GM23248 (cell line): ENCODE data around the gene FRMPD4. TPM values are rescaled to one million over a fixed set of nuclear protein-coding genes. Genes with fewer than 3 reads are reported as not detected.

Source experiments
- DNase-seq: peaks from one replicate; pipeline ENCODE4 v3.0.0-alpha.2; 2015
- H2AFZ ChIP-seq: fragments of 200-600 bp; sonication (generic); 2 replicates; pipeline ENCODE4 v1.6.1; 2016; ENCODE audit warnings: antibody characterized with exemption
- H3F3A ChIP-seq: fragments of 200-600 bp; sonication (generic); 2 replicates; pipeline ENCODE4 v1.6.1; 2016; ENCODE audit warnings: mild to moderate bottlenecking, antibody characterized with exemption, mixed run types; ENCODE audit not compliant: insufficient read depth
- H3K27ac ChIP-seq: fragments of 200-600 bp; sonication (generic); 2 replicates; pipeline ENCODE4 v1.5.1; 2016; ENCODE audit warnings: mild to moderate bottlenecking
- H3K27me3 ChIP-seq: fragments of 200-600 bp; sonication (generic); replicated peaks from 2 replicates; pipeline ENCODE4 v1.6.1; 2016; ENCODE audit warnings: mild to moderate bottlenecking; ENCODE audit not compliant: insufficient read depth
- H3K36me3 ChIP-seq: fragments of 200-600 bp; sonication (generic); 2 replicates; pipeline ENCODE4 v1.6.1; 2016; ENCODE audit warnings: low read depth, mild to moderate bottlenecking
- H3K4me1 ChIP-seq: fragments of 200-600 bp; sonication (generic); 2 replicates; pipeline ENCODE4 v1.6.1; 2016; ENCODE audit warnings: mild to moderate bottlenecking; ENCODE audit not compliant: insufficient read depth
- H3K4me2 ChIP-seq: fragments of 200-600 bp; sonication (generic); one replicate; pipeline ENCODE4 v1.6.1; 2016; ENCODE audit warnings: mild to moderate bottlenecking; ENCODE audit not compliant: unreplicated experiment
- H3K4me3 ChIP-seq: fragments of 200-600 bp; sonication (generic); 2 replicates; pipeline ENCODE4 v1.5.1; 2016; ENCODE audit warnings: mild to moderate bottlenecking
- H3K79me2 ChIP-seq: fragments of 200-600 bp; sonication (generic); 2 replicates; pipeline ENCODE4 v1.6.1; 2016; ENCODE audit warnings: mild to moderate bottlenecking; ENCODE audit not compliant: insufficient read depth
- H3K9ac ChIP-seq: fragments of 200-600 bp; sonication (generic); 2 replicates; pipeline ENCODE4 v1.6.1; 2016; ENCODE audit warnings: mild to moderate bottlenecking
- H3K9me2 ChIP-seq: fragments of 200-600 bp; sonication (generic); 2 replicates; pipeline ENCODE4 v1.6.1; 2016; ENCODE audit warnings: mixed run types, mild to moderate bottlenecking, moderate library complexity; ENCODE audit not compliant: insufficient read depth
- H3K9me3 ChIP-seq: fragments of 200-600 bp; sonication (generic); one replicate; pipeline ENCODE4 v1.6.1; 2017; ENCODE audit warnings: low read depth
- H4K20me1 ChIP-seq: fragments of 200-600 bp; sonication (generic); 2 replicates; pipeline ENCODE4 v1.6.0; 2016; ENCODE audit not compliant: insufficient read depth
- EZH2 ChIP-seq: fragments of 200-600 bp; sonication (generic); IDR thresholded peaks from 2 replicates; pipeline ENCODE4 v1.6.1; 2018; ENCODE audit warnings: antibody characterized with exemption, mild to moderate bottlenecking; ENCODE audit not compliant: insufficient read depth, poor library complexity, severe bottlenecking
- EZH2phosphoT487 ChIP-seq: fragments of 200-600 bp; sonication (generic); IDR thresholded peaks from 2 replicates; pipeline ENCODE4 v1.6.1; 2018; ENCODE audit warnings: antibody characterized with exemption, moderate library complexity, mild to moderate bottlenecking, low read depth; ENCODE audit not compliant: insufficient read depth
- WGBS, 2 experiments: methylation state at CpG; one replicate each; pipeline ENCODE4 v1.1.6; 2015 to 2017; ENCODE audit warnings: low lambda C conversion rate in 2 of 2, low coverage in 1 of 2; ENCODE audit errors: missing lambda C conversion rate in 2 of 2; 5-methylcytosine and 5-hydroxymethylcytosine counted together
- in situ Hi-C: fragments of 300-500 bp; cut with MboI; formaldehyde crosslinking; loops from 2 replicates; pipeline ENCODE4 v1.15.0; 2020
- polyA plus RNA-seq: library from polyadenylated mRNA; unstranded; fragments of >200 nt; fragmentation: Nextera tagmentation; extraction: Ambion mirVana; gene quantifications from 2 replicates; pipeline ENCODE4 v1.2.1, GENCODE V29; 2016
- total RNA-seq: library from RNA; depleted of rRNA; stranded (reverse); fragments of >200 nt; shearing (Covaris generic); gene quantifications from 2 replicates; pipeline ENCODE4 v1.2.3, GENCODE V29; 2014

FRMPD4 gene
- total and polyA plus RNA-seq, 2 experiments from 2014 or later = 0.04 TPM; not detected in 1

DNA sequence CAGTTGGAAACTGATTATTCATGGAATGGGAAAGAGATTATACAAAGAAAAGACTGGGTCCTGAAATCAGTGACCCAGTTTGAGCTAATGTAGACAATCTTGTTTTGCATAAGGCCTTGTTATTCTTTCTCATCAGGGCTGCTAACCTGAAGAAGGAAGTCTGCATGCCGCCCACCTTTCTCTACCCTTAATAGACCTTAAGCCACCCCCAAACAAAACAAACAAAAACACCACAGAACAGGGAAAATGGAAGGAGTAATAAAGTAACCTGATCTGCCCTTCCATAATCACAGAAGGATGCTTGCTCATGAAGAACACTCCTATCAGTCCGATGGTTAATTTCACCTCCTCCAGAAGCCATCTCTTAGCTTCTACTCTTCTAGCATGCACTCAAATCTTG is 288.1 kb downstream of the FRMPD4 start:
- H3K4me1 ChIP-seq = no peaks in the 10 kb centered on the region
- no peaks in the 10 kb centered on the region for H3K27me3 ChIP-seq
- no peak overlapping the region for H3K4me2 ChIP-seq
- no peaks in the 10 kb centered on the region for H3K36me3 ChIP-seq
- H3K79me2 ChIP-seq = no peaks in the 10 kb centered on the region
- no peaks in the 10 kb centered on the region for H4K20me1 ChIP-seq
- DNase-seq = no peak
- no peak overlapping the region for H2AFZ ChIP-seq
- TF ChIP-seq EZH2phosphoT487 (no peak), EZH2 (no peak)
- 15 to 34% methylated on average over 2 of the region's 2 CpGs for WGBS, 2 experiments
- no peak overlapping the region for H3K27ac ChIP-seq
- in situ Hi-C loops = no loop called here
- no peaks in the 10 kb centered on the region for H3K9me2 ChIP-seq
- H3F3A ChIP-seq = no peaks in the 10 kb centered on the region
- no peaks in the 10 kb centered on the region for H3K9me3 ChIP-seq
- no peak overlapping the region for H3K9ac ChIP-seq
- no peak overlapping the region for H3K4me3 ChIP-seq

DNA sequence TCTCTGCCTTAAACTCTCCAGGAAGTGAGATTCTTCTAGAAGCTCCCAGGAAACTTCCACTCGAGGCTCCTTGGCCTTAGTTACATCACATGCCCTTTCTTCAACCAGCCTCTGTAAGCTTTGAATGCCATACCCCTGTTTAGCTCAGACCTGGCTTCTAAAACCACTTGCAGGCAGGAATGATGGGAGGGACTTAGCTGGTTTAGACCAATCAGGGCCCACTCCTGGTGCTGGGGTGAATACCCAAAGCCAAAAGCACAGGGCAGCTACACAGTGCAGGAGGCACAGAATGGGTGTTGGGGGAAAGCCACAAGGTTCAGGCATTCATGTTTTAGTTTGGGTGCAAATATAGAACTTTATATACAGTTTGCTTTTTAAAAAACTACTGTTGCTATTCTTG is 296.2 kb downstream of the FRMPD4 start:
- H3K36me3 ChIP-seq = no peaks in the 10 kb centered on the region
- no peak overlapping the region for H3K4me2 ChIP-seq
- no peaks in the 10 kb centered on the region for H4K20me1 ChIP-seq
- H2AFZ ChIP-seq = no peak overlapping the region
- TF ChIP-seq EZH2phosphoT487 (no peak), EZH2 (no peak)
- no peaks in the 10 kb centered on the region for H3K9me3 ChIP-seq
- H3K79me2 ChIP-seq = no peaks in the 10 kb centered on the region
- no peaks in the 10 kb centered on the region for H3K9me2 ChIP-seq
- in situ Hi-C loops = no loop called here
- no peaks in the 10 kb centered on the region for H3K4me1 ChIP-seq
- no peak overlapping the region for H3K9ac ChIP-seq
- H3K4me3 ChIP-seq = no peak overlapping the region
- no peak overlapping the region for H3K27ac ChIP-seq
- no peaks in the 10 kb centered on the region for H3F3A ChIP-seq
- 0% methylated on average over 1 of the region's 1 CpG for WGBS, 2 experiments
- no peak for DNase-seq
- no peaks in the 10 kb centered on the region for H3K27me3 ChIP-seq

DNA sequence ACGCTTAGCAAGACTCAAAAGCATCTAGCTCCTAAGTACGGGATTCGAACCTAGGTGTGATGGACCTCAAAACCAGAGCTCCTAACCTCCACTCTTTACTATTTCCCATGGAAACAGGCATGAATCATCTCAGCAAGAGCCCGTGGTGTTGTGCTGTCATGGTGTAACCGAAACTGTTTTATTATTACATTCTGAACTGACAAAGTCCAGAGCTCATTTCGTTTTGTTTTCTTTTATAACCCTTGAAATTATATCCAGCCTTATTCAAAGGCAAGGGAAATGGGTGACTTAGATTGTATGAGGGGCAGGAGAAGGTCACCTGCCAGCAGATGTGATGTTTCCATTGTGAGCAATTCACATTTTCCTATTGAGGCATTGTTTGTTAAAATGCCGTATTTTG is 301.1 kb downstream of the FRMPD4 start:
- H3K4me1 ChIP-seq = no peaks in the 10 kb centered on the region
- no peaks in the 10 kb centered on the region for H3K9me2 ChIP-seq
- no peak overlapping the region for H3K9ac ChIP-seq
- H3K79me2 ChIP-seq = no peaks in the 10 kb centered on the region
- H2AFZ ChIP-seq = no peak overlapping the region
- no peak overlapping the region for H3K4me2 ChIP-seq
- H3K9me3 ChIP-seq = no peaks in the 10 kb centered on the region
- DNase-seq = no peak
- H3K36me3 ChIP-seq = no peaks in the 10 kb centered on the region
- no peaks in the 10 kb centered on the region for H3K27me3 ChIP-seq
- no peaks in the 10 kb centered on the region for H4K20me1 ChIP-seq
- TF ChIP-seq EZH2phosphoT487 = no peak
- TF ChIP-seq EZH2 = no peak
- H3K27ac ChIP-seq = no peak overlapping the region
- H3K4me3 ChIP-seq = no peak overlapping the region
- in situ Hi-C loops = no loop called here
- no peaks in the 10 kb centered on the region for H3F3A ChIP-seq
- 27 to 35% methylated on average over 6 to 7 of the region's 7 CpGs for WGBS, 2 experiments

DNA sequence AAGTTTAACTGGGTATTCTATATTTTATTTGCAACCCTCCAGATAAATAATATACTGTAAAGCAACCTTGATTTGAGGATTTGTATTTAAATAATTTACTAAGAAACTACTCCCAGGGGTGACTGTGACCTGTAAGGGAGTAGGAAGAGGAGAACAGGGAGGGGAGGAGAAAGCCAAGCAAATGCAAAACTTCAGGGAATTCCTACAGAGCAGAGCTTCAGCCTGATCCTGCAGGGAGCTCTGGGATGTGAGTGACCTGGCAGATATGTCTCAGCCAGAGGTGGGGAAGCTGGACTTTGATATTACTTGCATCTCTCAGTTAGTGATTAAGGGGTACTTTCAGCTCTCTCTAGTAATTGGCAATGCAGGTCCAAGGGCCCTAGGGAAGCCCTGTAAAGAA is 302.0 kb downstream of the FRMPD4 start:
- no peak for DNase-seq
- TF ChIP-seq EZH2phosphoT487 (no peak), EZH2 (no peak)
- H3K9ac ChIP-seq = no peak overlapping the region
- H3K9me2 ChIP-seq = no peaks in the 10 kb centered on the region
- H2AFZ ChIP-seq = no peak overlapping the region
- no peak overlapping the region for H3K4me2 ChIP-seq
- no peaks in the 10 kb centered on the region for H3F3A ChIP-seq
- H4K20me1 ChIP-seq = no peaks in the 10 kb centered on the region
- in situ Hi-C loops = no loop called here
- H3K4me3 ChIP-seq = no peak overlapping the region
- no peaks in the 10 kb centered on the region for H3K27me3 ChIP-seq
- no peaks in the 10 kb centered on the region for H3K4me1 ChIP-seq
- H3K36me3 ChIP-seq = no peaks in the 10 kb centered on the region
- no peaks in the 10 kb centered on the region for H3K9me3 ChIP-seq
- no peaks in the 10 kb centered on the region for H3K79me2 ChIP-seq
- no peak overlapping the region for H3K27ac ChIP-seq

DNA sequence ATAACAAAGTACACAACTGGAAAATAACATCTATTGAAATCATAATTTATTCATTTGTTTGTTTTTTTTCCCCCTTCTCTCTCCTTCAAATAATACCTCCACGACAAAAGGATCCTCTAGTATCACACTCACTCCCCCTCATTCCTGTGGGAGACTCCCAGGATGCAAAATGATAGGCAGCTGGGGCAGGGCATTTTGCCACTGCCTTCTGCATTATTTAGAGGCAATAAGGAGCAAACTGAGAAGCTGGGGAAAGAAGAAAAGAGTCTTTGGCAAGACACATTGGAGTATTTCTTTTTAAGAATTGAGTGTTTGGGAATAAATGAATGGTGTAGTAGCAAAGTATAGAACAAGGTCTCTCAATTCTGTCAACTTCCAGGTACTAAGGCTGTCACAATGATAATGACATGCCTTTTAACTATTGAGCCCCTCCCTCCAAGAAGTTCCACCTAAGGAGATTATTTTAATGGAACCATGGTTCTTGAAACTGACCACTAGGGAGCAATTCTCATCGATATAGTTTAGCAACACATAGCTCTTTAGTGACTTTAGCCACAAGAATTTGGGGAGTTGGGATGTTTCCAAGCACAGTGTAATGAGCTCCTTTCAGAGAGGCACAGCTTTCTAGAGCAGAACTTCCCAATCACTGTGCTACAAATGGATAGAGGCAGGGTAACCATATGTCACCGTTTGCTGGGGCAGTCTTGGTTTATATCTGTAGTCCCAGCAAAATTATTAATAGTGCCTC is 303.3 kb downstream of the FRMPD4 start:
- H3K9me3 ChIP-seq = no peaks in the 10 kb centered on the region
- H3F3A ChIP-seq = no peaks in the 10 kb centered on the region
- H3K79me2 ChIP-seq = no peaks in the 10 kb centered on the region
- 2 to 3% methylated on average over 3 of the region's 3 CpGs for WGBS, 2 experiments
- no peaks in the 10 kb centered on the region for H3K36me3 ChIP-seq
- no peaks in the 10 kb centered on the region for H3K4me1 ChIP-seq
- no peak overlapping the region for H3K27ac ChIP-seq
- H3K4me2 ChIP-seq = no peak overlapping the region
- H3K27me3 ChIP-seq = no peaks in the 10 kb centered on the region
- no peak for TF ChIP-seq EZH2
- no peak for TF ChIP-seq EZH2phosphoT487
- no peaks in the 10 kb centered on the region for H4K20me1 ChIP-seq
- in situ Hi-C loops = no loop called here
- peak; percentile 10 for DNase-seq
- no peak overlapping the region for H2AFZ ChIP-seq
- no peak overlapping the region for H3K9ac ChIP-seq
- H3K9me2 ChIP-seq = no peaks in the 10 kb centered on the region
- H3K4me3 ChIP-seq = no peak overlapping the region
